ENCODE data around the gene GNA12. TPM values are rescaled to one million over a fixed set of nuclear protein-coding genes. Genes with fewer than 3 reads are reported as not detected.
A peak's percentile ranks its signal among the peaks of the same experiment; 100 is the strongest.
"Not testable (repeated sequence)": the region's sequence is repeated elsewhere in the genome, so short reads cannot be mapped to it uniquely, and the experiment has no call there.

Gene GNA12
- total and polyA plus RNA-seq, 10 donors, result 12.3 to 64.2 (median 32.4) TPM

GRCh38 chr7:2729031-2729892, 114.8 kb downstream of the GNA12 start:
- Histone ChIP-seq H3K9me3 (peaks cover 0 to 5% (median 0%) of the 10 kb centered on the region in 8 donors), H3K4me1 (peaks cover 8 to 58% (median 29%) of the 10 kb centered on the region in 6 donors), H3K27me3 (replicated peaks in 1 of 7) (no peaks in the 10 kb centered on the region), H3K27ac (peak overlapping the region in 7 of 8 donors; percentile 17 to 78 (median 70)), H3K36me3 (peaks cover 0 to 71% (median 20%) of the 10 kb centered on the region in 6 donors), H3K4me3 (peak overlapping the region in 1 of 8 donors; percentile 28)
- DNase-seq, result peak; percentile 82
- 64 to 83% (median 71%) methylated on average over 34 to 37 of the region's 37 CpGs for WGBS, 5 donors
- TF ChIP-seq, protein P1, sequence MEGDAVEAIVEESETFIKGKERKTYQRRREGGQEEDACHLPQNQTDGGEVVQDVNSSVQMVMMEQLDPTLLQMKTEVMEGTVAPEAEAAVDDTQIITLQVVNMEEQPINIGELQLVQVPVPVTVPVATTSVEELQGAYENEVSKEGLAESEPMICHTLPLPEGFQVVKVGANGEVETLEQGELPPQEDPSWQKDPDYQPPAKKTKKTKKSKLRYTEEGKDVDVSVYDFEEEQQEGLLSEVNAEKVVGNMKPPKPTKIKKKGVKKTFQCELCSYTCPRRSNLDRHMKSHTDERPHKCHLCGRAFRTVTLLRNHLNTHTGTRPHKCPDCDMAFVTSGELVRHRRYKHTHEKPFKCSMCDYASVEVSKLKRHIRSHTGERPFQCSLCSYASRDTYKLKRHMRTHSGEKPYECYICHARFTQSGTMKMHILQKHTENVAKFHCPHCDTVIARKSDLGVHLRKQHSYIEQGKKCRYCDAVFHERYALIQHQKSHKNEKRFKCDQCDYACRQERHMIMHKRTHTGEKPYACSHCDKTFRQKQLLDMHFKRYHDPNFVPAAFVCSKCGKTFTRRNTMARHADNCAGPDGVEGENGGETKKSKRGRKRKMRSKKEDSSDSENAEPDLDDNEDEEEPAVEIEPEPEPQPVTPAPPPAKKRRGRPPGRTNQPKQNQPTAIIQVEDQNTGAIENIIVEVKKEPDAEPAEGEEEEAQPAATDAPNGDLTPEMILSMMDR (IDR thresholded peaks at IDR 0.05 in 8 of 11, conservative IDR thresholded peaks at IDR 0.05 in 3 of 11), result no peak
- peak; percentile 34 to 69 (median 42) for TF ChIP-seq POLR2AphosphoS5 (IDR thresholded peaks at IDR 0.05)
- no peak for TF ChIP-seq POLR2A (IDR thresholded peaks at IDR 0.05)
- intact Hi-C loops (cut with DNase I; ENCODE audit: low total_unique reads), result no loop called here

DNA sequence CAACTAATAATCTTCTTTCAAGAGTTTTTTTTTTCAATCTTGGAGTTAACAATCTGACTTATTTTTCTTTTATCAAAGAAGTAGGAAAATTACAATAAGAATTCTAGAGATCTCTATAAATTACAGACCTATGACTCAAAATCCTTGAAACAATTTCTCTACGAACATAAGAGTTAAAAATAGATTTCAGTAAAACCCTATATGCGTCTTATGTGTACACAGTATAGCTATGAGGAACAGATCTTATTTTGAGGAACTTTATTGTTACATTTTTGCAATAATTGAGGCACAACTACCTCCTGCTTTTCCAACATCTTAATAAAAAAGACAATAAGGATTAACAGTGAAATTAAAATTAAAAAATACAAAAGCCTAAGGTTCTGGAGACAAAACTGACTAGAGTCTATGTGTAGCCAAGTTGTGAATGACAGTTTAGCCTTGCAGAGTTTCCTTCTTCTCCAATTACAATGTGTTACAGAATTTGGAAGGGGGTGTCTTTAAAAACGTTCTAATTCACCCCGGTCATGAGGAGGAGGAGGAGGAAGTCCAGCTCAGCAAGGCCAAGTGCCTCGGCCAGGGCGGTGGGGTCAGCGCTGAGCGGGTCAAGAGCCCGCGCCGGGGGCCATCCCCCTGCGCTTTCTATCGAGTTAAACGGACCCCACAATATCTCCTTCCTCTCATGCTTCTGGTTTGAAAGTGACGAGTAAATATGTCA, 115.6 kb downstream of the GNA12 start:
- Histone ChIP-seq H3K9me3 (peaks cover 0 to under 1% (median 0%) of the 10 kb centered on the region in 8 donors), H3K27ac (peak overlapping the region in 7 of 8 donors; percentile 17 to 78 (median 70)), H3K27me3 (replicated peaks in 1 of 7) (no peaks in the 10 kb centered on the region), H3K4me1 (peaks cover 3 to 52% (median 23%) of the 10 kb centered on the region in 6 donors), H3K4me3 (peak overlapping the region in 1 of 8 donors; percentile 28), H3K36me3 (peaks cover 0 to 79% (median 20%) of the 10 kb centered on the region in 6 donors)
- DNase-seq, result peak; percentile 78
- TF ChIP-seq POLR2AphosphoS5 (IDR thresholded peaks at IDR 0.05) (peak in 2 of 3 donors; percentile 70 to 80), POLR2A (IDR thresholded peaks at IDR 0.05) (no peak)
- TF ChIP-seq, protein P1 (IDR thresholded peaks at IDR 0.05 in 8 of 11, conservative IDR thresholded peaks at IDR 0.05 in 3 of 11), result no peak
- intact Hi-C loops (cut with DNase I; ENCODE audit: low total_unique reads), result no loop called here
- WGBS, 5 donors, result 42 to 50% (median 48%) methylated on average over 15 of the region's 15 CpGs

GRCh38 chr7:2727206-2727605, 116.9 kb downstream of the GNA12 start:
- peaks cover 3 to 49% (median 21%) of the 10 kb centered on the region in 6 donors for H3K4me1 ChIP-seq
- H3K27ac ChIP-seq; intact Hi-C loops (cut with DNase I; ENCODE audit: low total_unique reads); H3K27me3 ChIP-seq (replicated peaks in 1 of 7); H3K4me3 ChIP-seq; H3K9me3 ChIP-seq: not testable (repeated sequence)
- peak; percentile 38 for DNase-seq
- 83 to 91% (median 87%) methylated on average over 13 of the region's 13 CpGs for WGBS, 5 donors
- peaks cover 0 to 80% (median 20%) of the 10 kb centered on the region in 6 donors for H3K36me3 ChIP-seq

DNA sequence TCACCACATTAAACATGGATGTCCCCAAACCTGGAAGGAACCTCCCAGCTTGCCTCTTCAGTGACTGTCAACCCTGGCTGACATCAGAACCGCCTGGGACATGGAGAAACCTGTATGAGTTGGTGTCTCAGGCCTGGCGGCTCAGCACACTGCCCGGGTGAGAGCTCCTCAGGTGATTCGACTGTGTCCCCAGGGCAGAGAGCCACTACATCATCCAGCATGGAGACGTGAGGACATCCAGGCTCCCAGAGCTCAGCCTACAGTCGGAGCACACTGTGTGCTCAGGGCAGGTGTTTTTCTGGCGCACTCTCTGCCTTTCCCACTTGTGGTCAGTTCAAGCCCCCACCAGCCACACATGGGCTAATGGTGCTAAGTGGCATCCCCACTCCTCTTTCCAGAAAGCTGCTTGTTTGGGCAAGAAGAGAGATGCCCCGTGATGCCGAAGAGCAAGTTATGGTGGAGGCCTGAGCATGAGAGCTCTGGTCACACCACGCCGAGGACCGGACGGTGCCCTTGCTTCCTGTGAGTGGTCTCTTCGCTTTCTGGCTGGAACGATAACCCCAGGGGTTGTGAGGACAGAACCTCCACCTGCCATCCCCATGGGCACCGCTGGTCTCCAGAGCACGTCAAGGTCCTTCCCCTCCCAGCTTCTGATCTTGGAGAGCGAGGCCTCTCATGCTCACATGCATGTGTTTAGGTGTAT, 117.6 kb downstream of the GNA12 start:
- intact Hi-C loops (cut with DNase I; ENCODE audit: low total_unique reads), result no loop called here
- Histone ChIP-seq H3K4me1 (peaks cover 3 to 44% (median 24%) of the 10 kb centered on the region in 6 donors), H3K27me3 (replicated peaks in 1 of 7) (no peaks in the 10 kb centered on the region), H3K36me3 (peaks cover 0 to 82% (median 17%) of the 10 kb centered on the region in 6 donors), H3K9me3 (no peaks in the 10 kb centered on the region), H3K27ac (no peak overlapping the region), H3K4me3 (no peak overlapping the region)
- peak; percentile 71 for DNase-seq
- 88 to 96% (median 90%) methylated on average over 14 to 18 of the region's 18 CpGs for WGBS, 5 donors
- no peak for TF ChIP-seq POLR2A (IDR thresholded peaks at IDR 0.05)
- TF ChIP-seq, protein P1 (IDR thresholded peaks at IDR 0.05 in 8 of 11, conservative IDR thresholded peaks at IDR 0.05 in 3 of 11), result no peak

Data from spleen (tissue), 11 donors.